Sciatic nerve (tissue), 2 donors: ENCODE measurements around the gene DALRD3. TPM values are rescaled to one million over a fixed set of nuclear protein-coding genes. Genes with fewer than 3 reads are reported as not detected.
"Not testable (repeated sequence)": the region's sequence is repeated elsewhere in the genome, so short reads cannot be mapped to it uniquely, and the experiment has no call there.

Source experiments
- ATAC-seq: fragments of 200-7000 bp; cut with Tn5 transposase; one replicate; pipeline ENCODE4 v1.9.1; 2020; ENCODE audit warnings: mild to moderate bottlenecking, moderate library complexity
- DNase-seq: peaks from one replicate; pipeline ENCODE4 v3.0.0-alpha.2; 2020; ENCODE audit warnings: low spot score
- intact Hi-C: fragments of 100-400 bp; cut with DNase I; formaldehyde crosslinking; loops from one replicate; pipeline ENCODE4 v1.14.2; 2022
- total RNA-seq: library from RNA; stranded (reverse); fragmentation: NEBNext Ultra II Directional; extraction: Animal tissue kit (Norgen Biotek cat#: 25700); gene quantifications from one replicate; pipeline ENCODE4 v1.2.1, GENCODE V29; 2021
- donor health status: DM: no; HTN: no; CAD: no.
- donor health status: DM: no; HTN: no; CAD: no.

DALRD3 gene
- total RNA-seq, 1 donor from 2014 or later = 18.7 TPM

DNA sequence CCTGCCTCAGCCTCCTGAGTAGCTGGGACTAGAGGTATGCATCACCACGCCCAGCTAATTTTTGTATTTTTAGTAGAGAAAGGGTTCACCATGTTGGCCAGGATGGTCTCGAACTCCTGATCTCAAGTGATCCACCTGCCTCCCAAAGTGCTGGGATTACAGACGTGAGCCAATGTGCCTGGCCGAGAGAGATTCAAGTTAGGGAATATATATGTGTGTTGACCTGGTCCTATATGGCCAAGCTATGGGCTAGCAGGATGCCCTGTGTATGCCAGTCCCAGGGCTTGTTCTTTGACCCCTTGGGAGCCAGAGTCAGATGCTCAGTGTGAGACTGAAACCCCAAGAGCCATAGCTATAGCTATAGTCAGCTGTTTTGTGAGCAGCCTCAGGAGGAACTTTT is 5.4 kb upstream of the DALRD3 start:
- intact Hi-C loops = no loop called here
- ATAC-seq (no peak), DNase-seq (no peak)

DNA sequence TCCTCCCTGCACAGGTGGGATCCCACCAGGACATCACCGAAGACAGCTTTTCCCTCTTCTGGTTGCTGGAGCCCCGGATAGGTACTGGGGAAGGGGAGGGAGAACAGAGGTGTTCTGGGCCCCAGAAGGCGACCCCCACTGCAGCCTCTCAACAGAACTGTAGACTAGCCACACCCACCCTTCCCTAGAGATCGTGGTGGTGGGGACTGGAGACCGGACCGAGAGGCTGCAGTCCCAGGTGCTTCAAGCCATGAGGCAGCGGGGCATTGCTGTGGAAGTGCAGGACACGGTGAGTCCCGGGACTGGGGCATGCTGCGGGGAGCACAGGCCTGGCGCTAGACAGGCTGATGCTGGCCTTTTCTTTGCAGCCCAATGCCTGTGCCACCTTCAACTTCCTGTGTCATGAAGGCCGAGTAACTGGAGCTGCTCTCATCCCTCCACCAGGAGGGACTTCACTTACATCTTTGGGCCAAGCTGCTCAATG is 4.3 kb upstream of the DALRD3 start:
- intact Hi-C loops = no loop called here
- no peak for DNase-seq
- no peak for ATAC-seq

- peak; percentile 95 for DNase-seq
- ATAC-seq = peak; percentile 86
- intact Hi-C loops = no loop called here
These were observed 3.7 kb upstream of the DALRD3 start, which contains the start of gene NDUFAF3 for GRCh38 chr3:49021813-49022687. TSS of gene NDUFAF3 (plus strand) at chr3:49022121. CDS start at chr3:49022145, 24 bp downstream.

- intact Hi-C loops = no loop called here
- ATAC-seq = peak; percentile 93
- DNase-seq = peak; percentile 100
These were observed 2.9 kb upstream of the DALRD3 start for GRCh38 chr3:49021213-49021812.

GRCh38 chr3:49020330-49021212 is 2.2 kb upstream of the DALRD3 start:
- intact Hi-C loops = no loop called here
- DNase-seq (peak; percentile 81), ATAC-seq (peak; percentile 4)

- intact Hi-C loops = no loop called here
- ATAC-seq (no peak), DNase-seq (no peak)
These were observed 1.6 kb upstream of the DALRD3 start for GRCh38 chr3:49019941-49020329.

GRCh38 chr3:49018707-49019006 is 277 bp upstream of the DALRD3 start:
- intact Hi-C loops = no loop called here
- DNase-seq = no peak
- no peak for ATAC-seq

DNA sequence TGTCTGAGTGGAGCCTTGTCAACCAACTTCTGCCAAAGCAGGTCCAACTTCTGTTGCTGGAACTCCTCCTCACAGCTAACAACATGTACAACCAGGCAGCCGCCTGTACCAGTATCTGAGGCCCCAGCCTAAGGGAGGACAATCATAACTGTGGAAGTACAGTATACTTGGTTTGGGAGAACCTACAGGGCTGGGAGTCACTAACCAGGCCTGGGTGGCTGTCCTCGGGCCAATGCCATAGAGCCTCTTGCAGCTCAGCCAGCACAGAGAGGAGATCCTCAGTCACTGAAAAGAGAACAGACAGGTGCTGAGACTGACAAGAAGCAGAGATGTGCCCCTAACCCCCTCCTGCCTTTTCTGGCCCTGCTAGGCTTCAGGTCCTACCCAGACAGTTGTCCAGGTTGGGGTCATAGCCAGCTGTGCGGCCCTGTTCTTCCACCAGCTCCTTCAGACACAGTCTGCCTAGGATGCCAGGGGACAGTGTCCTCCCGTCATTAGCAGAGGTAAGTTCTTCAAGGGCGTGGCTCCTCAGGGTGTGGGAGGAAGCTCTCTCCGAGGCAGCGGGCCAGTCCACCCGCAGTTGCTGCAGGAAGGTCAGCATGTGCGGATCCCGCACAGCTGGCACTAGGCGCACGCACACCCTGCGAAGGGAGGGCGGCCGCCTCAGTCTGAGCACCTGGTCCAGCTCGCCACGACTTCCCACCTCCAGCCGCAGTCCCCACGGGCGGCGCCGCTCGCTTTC is 980 bp downstream of the DALRD3 start:
- no peak for ATAC-seq
- intact Hi-C loops = no loop called here
- no peak for DNase-seq

GRCh38 chr3:49016414-49017228 is 1.8 kb downstream of the DALRD3 start:
- intact Hi-C loops = no loop called here
- ATAC-seq (no peak), DNase-seq (no peak)

DNA sequence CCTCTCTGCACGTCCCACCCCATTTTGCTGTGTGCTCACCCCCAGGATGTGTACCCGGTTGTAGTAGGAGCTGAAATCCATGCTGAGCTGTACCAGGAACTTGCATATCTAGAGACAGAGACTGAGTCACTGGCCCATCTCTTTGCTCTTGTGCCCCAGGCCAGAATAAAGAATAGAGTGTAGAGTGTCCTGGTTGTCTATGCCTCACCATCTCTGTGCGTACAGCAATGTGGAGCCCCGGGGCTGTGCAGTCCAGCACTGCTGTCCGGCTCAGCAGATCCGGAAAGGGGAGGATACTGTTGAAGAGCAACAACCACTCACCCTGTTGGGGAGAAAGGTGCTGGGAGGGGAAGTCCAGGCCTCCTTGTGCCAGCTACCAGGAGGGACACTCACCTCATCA is 2.6 kb downstream of the DALRD3 start:
- DNase-seq (no peak), ATAC-seq (no peak)
- intact Hi-C loops = no loop called here

- intact Hi-C loops = no loop called here
- no peak for DNase-seq
- ATAC-seq = no peak
These were observed 3.3 kb downstream of the DALRD3 start for GRCh38 chr3:49015072-49015471.

DNA sequence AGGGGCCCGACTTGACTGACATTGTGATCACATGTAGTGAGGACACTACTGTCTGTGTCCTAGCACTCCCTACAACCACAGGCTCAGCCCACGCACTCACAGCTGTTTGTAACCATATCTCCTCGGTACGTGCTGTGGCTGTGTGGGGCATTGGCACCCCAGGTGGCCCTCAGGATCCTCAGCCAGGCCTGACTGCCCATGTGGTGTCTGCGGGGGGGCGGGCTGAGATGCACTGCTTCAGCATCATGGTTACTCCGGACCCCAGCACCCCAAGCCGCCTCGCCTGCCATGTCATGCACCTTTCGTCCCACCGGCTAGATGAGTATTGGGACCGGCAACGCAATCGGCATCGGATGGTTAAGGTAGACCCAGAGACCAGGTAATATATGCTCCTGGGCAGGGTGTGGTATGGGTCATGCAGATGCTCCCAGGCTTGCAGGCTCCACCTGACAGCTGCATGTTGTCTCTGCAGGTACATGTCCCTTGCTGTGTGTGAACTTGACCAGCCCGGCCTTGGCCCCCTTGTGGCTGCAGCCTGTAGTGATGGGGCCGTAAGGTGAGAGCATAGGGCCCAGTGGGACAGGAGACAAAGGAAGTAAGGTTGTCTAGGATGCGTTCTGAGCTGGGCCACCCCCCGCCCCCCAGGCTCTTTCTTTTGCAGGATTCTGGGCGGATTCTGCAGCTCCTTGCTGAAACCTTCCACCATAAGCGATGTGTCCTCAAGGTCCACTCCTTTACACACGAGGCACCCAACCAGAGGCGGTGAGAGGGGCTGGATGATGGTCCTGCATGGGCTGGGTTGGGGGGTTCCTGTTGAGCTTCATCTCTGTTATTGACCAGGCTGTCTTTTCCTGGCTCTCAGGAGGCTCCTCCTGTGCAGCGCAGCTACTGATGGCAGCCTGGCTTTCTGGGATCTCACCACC is 4.4 kb downstream of the DALRD3 start:
- ATAC-seq = no peak
- DNase-seq = no peak
- intact Hi-C loops = no loop called here

- intact Hi-C loops = no loop called here
- ATAC-seq = no peak
- DNase-seq = no peak
These were observed 5.2 kb downstream of the DALRD3 start for GRCh38 chr3:49013113-49013737.

DNA sequence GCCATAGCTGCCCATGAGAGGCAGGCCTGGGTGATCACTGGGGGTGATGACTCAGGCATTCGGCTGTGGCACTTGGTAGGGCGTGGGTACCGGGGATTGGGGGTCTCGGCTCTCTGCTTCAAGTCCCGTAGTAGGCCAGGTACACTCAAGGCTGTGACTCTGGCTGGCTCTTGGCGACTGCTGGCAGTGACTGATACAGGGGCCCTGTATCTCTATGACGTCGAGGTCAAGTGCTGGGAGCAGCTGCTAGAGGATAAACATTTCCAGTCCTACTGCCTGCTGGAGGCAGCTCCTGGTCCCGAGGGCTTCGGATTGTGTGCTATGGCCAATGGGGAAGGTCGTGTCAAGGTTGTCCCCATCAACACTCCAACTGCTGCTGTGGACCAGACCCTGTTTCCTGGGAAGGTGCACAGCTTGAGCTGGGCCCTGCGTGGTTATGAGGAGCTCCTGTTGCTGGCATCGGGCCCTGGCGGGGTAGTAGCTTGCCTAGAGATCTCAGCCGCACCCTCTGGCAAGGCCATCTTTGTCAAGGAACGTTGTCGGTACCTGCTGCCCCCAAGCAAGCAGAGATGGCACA is 5.9 kb downstream of the DALRD3 start:
- ATAC-seq (no peak), DNase-seq (no peak)
- intact Hi-C loops = no loop called here

GRCh38 chr3:49009396-49009795 is 9.0 kb downstream of the DALRD3 start:
- no peak for ATAC-seq
- DNase-seq = no peak

GRCh38 chr3:49008627-49009026 is 9.8 kb downstream of the DALRD3 start:
- intact Hi-C loops, ATAC-seq, DNase-seq: not testable (repeated sequence)

More at GRCh38 chr3:49009396-49009795, 9.0 kb downstream of the DALRD3 start:
- intact Hi-C loops = no loop called here
